NCI-H510A (cell line): ENCODE measurements around the gene SDHB.

Source experiments
- DNase-seq: peaks from one replicate; lab custom pipeline; 2025; lab: John Stamatoyannopoulos, UW

The SDHB gene

GRCh38 chr1:16986560-16986959, 67.3 kb downstream of the SDHB start:
- DNase-seq, result no peak

DNA sequence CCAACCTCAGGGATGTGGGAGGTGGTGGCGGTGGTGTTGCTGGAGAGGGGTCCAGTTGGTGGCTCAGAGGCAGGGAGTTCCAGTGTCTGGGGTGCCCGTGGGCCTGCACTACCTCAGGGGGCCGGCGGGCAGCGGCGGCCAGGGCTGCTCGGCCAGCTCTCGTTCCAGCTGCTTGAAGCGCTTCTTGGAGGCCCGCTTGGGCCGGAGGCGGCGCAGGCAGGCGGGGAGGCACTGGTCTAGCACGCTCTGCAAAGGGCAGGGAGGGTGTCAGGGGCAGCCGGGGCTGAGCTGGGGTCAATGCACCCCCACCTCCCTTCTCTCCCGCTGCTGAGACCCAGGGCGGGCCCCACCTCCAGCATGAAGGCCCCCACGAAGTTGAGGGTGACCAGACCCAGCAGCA, 67.7 kb downstream of the SDHB start:
- no peak for DNase-seq

GRCh38 chr1:16984717-16985116, 69.1 kb downstream of the SDHB start:
- no peak for DNase-seq

- DNase-seq, result no peak
Measured at GRCh38 chr1:16983649-16984048, 70.2 kb downstream of the SDHB start.

GRCh38 chr1:16982902-16983301, 70.9 kb downstream of the SDHB start:
- no peak for DNase-seq

DNA sequence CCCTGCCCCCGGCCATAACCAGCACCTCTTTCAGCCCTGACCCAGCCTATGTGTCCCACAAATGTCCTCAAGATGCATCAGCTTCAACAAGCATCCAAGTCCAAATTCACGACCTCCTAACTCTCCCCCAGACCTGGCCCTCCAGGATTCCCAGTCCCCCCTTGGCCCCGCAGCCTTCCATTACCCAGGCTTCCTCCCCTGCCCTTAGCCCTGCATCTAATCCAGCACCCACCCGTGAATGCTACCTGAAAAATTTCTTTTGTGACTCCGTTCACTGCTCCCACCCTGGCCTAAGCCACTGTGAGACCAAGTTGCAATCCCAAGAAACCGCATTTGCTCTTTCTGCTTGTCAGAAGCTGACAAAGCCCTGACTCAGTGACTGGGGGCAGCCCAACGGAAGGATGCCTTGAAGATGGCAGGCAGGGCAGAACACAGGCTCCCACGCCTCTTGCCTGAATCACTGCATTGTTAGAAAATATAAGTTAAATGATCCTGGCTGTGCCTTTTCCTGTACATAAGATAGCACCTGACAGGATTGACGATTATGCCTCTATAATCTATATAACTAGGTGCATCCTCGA, 72.5 kb downstream of the SDHB start:
- no peak for DNase-seq

GRCh38 chr1:16980473-16981268, 73.2 kb downstream of the SDHB start, which contains the start of gene MFAP2:
Gene MFAP2, minus strand, starts transcription at chr1:16980620. Its CDS starts 2,347 bp downstream, at chr1:16978273.
- no peak for DNase-seq

DNA sequence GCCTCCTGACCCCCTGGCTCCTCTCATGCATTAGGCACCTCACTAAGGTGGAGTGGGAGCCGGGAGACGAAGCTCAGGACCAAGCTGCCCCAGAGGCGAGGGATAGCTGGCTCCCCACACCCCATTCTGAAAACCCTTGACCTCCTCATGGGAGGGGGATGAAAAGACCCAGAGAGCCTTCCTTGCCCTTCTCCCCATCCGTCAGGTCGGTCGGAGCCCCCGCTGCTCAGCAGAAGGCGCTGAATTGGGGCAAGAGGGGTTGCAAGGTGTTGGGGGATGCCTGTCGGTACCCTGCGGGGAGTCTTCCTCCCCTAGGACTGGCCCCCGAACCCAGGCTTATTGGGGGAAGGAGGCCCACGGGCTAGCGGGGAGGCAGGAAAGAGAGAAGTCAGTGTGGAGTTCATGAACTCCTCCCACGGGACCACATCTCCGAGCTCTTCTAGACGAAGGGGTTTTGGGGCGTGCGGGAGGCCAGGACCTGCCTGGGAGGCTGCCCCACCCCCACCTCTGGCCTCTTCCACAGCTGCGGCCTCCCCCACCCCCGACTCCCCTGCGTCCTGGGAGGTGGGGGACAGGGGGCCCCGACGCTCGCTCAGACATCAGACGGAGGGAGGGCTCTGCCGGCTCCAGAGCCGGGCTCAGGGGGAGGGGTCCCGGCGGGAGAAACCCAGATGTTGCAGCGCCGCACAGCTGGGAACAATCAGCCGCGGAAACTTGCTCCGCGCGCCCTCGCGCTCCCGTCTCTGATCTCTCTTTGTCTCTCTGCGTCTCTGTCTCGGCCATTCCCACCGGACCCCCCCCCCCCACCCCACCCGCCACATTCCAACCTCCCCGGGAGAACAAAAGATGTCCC, 74.1 kb downstream of the SDHB start:
- DNase-seq, result no peak

DNA sequence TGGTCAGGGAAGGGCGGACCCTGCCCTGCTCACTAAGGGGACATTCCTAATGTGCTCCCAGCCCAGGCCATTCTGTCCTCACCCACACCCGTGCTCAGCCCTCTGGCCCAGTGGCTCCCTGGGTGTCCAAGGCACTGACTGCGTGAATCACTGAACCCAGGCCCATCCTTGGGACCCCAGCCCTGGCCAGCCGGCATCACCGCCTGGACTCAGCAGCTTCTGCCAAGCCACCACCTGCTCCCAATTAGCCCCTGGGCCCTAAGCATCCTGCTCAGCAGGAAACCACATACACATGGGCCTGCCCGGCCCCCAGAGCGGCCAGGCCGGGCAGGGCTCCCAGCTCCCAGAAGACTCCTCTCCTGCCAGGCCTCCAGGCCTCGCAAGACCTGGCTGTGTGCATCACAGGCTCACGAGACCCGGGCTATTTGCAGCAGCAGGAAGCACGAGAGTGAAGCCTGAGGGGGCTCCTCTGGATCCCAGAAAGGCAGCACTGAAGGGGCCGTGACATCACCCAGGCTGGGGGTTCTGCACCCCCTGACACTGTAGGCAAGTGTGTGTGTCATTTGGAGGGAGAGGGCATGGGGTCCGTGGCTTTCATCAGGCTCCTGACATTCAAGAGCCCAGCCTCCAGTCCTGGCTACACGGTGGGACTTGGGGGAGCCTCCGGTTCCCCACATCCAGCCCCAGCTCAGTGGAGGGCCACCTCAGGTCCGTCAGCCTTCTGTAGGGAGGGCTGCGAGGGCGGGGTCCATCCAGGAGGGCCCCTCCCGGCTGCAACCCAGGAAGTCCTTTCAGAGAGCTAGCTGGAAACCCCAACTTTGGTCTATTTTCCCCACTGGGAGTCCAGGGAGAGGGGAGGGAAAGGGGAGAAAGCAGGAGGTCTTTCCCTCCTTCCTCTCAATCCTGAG, 75.0 kb downstream of the SDHB start:
- DNase-seq, result no peak

DNA sequence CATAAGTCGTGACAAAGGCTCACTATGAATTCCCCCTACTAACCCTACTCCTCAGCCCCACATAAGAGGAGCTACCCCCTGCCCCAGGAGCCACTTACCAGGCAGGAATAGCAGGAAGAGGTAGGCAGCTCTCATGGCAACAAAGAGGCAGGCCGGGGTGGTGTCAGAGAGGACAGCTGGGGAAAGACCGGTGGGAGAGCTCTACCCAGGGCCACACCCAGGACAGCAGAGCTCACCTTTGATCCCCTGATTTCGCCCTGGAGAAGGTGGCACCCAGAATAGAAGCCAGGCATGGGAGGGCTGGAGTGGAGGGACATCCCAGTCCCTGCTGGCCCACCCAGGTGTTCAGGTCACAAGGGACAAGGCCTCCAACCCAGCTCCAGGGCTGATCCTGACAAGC, 75.7 kb downstream of the SDHB start:
- no peak for DNase-seq

GRCh38 chr1:16977377-16977776, 76.5 kb downstream of the SDHB start:
- no peak for DNase-seq

GRCh38 chr1:16976966-16977365, 76.9 kb downstream of the SDHB start:
- no peak for DNase-seq

DNA sequence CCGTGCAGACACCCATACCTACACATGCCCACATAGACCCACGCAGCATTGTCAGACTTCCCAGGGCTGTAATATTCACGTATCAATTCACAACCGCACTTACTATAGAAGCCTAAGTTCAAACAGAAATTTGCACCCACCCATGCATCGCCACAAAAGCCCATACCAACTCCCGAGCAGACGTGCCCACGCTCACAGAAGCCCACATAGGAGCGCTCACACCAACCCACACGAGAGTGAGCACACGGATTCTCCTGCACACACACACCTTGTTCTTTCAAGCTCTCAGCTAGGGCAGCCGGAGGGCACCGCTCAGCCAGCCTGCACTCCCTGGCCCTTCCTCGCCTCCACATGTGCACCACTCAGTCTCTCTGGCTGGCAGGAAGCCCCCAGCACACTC, 78.0 kb downstream of the SDHB start:
- no peak for DNase-seq

DNA sequence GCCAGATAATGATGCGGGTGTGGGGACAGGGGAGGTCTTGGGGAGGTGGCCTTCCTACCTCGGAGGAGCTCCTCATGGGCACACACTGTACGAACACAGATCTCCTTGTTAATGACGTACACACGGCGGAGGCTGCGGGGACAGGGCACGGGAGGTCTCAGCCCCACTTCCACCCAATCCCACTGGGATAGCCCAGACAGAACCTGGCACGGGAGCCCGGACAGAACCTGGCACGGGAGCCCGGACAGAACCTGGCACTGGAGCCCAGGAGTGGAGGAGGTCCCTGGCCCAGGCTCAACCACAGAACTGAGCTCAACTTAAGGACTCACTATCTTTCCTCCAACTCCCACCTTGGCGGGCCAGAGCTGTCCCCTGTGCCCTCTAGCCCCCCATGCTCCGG, 78.6 kb downstream of the SDHB start:
- DNase-seq, result no peak

DNA sequence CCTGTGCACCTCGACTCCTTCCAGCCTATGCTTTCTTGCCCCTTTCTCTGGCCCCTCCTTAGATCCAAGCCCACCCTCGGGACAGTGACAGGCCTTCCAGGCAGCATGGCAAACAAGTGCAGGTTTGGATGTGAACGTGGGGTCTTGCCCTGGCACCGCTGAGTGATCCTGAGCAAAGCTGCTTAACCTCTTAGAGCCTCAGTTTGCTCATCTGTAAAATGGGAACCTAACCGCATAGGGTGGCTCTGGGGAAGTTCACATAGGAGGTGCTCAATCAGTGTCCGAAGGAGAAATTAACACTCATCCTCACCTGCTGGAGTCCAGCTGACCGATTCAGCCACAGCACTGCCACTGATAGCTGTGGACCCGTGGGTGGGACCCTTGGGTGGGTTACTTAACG, 80.6 kb downstream of the SDHB start:
- DNase-seq, result no peak

GRCh38 chr1:16972189-16972895, 81.5 kb downstream of the SDHB start:
- no peak for DNase-seq

DNA sequence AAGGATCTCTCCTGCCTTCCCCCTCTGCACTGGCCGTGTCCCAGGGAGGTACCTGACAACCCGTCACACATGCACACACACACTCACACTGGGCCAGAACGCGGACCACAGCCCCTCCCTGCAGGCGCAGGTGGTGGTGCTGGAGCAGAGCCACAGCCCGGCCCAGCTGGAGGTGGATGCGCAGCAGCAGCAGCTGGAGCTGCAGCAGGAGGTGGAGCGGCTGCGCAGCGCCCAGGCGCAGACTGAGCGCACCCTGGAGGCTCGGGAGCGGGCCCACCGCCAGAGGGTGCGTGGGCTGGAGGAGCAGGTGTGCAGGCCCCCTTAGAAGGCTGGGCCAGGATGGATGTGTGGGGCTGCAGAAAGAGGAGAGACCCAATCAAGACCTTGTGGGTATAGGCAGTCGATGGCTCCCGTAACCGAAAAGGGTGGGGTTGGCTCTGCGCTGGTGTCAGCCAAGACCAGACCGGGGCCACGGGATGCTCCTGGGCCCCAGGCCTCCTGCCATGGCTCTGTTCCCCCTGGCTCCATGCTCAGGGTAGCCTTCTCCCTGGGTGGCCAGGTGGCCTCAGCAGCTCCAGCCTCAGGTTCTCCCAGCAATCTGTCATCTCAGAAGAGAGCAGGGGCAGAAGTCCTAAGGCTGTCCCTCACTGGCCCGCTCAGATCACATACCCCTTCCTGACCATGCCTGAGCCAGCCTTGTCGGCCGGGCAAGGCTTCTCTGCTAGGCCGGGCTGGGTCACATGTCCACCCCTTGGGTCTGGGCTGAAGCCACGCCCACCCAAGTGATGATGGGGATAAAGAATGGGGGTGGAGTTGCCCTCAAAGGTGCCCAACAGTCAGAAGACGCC, 82.3 kb downstream of the SDHB start:
- DNase-seq, result peak; percentile 61

GRCh38 chr1:16970132-16970910, 83.5 kb downstream of the SDHB start:
- DNase-seq, result no peak

- DNase-seq, result no peak
Measured at GRCh38 chr1:16969651-16970050, 84.2 kb downstream of the SDHB start.
